Measurements from ENCODE around the gene RASL11B. TPM values are rescaled to one million over a fixed set of nuclear protein-coding genes. Genes with fewer than 3 reads are reported as not detected.

The RASL11B gene
- total RNA-seq, 1 donor: 0.63 TPM

- no peak overlapping the region for H3K4me3 ChIP-seq (ENCODE audit: low read depth, low read length)
- DNase-seq (ENCODE audit: low read depth): no peak
- TF ChIP-seq CTCF (IDR thresholded peaks at IDR 0.05; ENCODE audit: insufficient read depth, low read length): no peak
These were observed 8.1 kb downstream of the RASL11B start for GRCh38 chr4:52870225-52870624.

- TF ChIP-seq CTCF (IDR thresholded peaks at IDR 0.05; ENCODE audit: insufficient read depth, low read length): no peak
- DNase-seq (ENCODE audit: low read depth): no peak
These were observed 11.1 kb downstream of the RASL11B start for GRCh38 chr4:52873191-52873590.

GRCh38 chr4:52873861-52874343, 11.8 kb downstream of the RASL11B start:
- H3K4me3 ChIP-seq (ENCODE audit: low read depth, low read length): no peak overlapping the region
- no peak for TF ChIP-seq CTCF (IDR thresholded peaks at IDR 0.05; ENCODE audit: insufficient read depth, low read length)
- no peak for DNase-seq (ENCODE audit: low read depth)

More at GRCh38 chr4:52873191-52873590, 11.1 kb downstream of the RASL11B start:
- H3K4me3 ChIP-seq (ENCODE audit: low read depth, low read length): no peak overlapping the region

GRCh38 chr4:52874948-52875347, 12.8 kb downstream of the RASL11B start:
- TF ChIP-seq CTCF (IDR thresholded peaks at IDR 0.05; ENCODE audit: insufficient read depth, low read length): no peak
- no peak for DNase-seq (ENCODE audit: low read depth)
- H3K4me3 ChIP-seq (ENCODE audit: low read depth, low read length): no peak overlapping the region

- no peak for TF ChIP-seq CTCF (IDR thresholded peaks at IDR 0.05; ENCODE audit: insufficient read depth, low read length)
- no peak overlapping the region for H3K4me3 ChIP-seq (ENCODE audit: low read depth, low read length)
- no peak for DNase-seq (ENCODE audit: low read depth)
These were observed 14.0 kb downstream of the RASL11B start for GRCh38 chr4:52876069-52876468.

GRCh38 chr4:52877036-52877435, 14.9 kb downstream of the RASL11B start:
- no peak overlapping the region for H3K4me3 ChIP-seq (ENCODE audit: low read depth, low read length)
- no peak for TF ChIP-seq CTCF (IDR thresholded peaks at IDR 0.05; ENCODE audit: insufficient read depth, low read length)
- DNase-seq (ENCODE audit: low read depth): no peak

GRCh38 chr4:52877694-52878093, 15.6 kb downstream of the RASL11B start:
- H3K4me3 ChIP-seq (ENCODE audit: low read depth, low read length): no peak overlapping the region
- DNase-seq (ENCODE audit: low read depth): no peak
- no peak for TF ChIP-seq CTCF (IDR thresholded peaks at IDR 0.05; ENCODE audit: insufficient read depth, low read length)

All from fibroblast of the aortic adventitia (primary cell).